Trophoblast cell (in vitro differentiated cells and primary cell): ENCODE measurements around the gene FGL2. TPM values are rescaled to one million over a fixed set of nuclear protein-coding genes. Genes with fewer than 3 reads are reported as not detected.

Experiments used
- DNase-seq, 2 donors: peaks; one replicate each; pipeline ENCODE4 v3.0.0-alpha.2; 2016
- H2AFZ ChIP-seq: 2 replicates; pipeline ENCODE4 v1.6.1; 2013; ENCODE audit warnings: low read length, moderate library complexity, mild to moderate bottlenecking; ENCODE audit not compliant: insufficient read depth, poor library complexity
- H2AK5ac ChIP-seq: 2 replicates; pipeline ENCODE4 v1.6.1; 2013; ENCODE audit warnings: mild to moderate bottlenecking, low read length
- H2BK120ac ChIP-seq: 2 replicates; pipeline ENCODE4 v1.6.1; 2013; ENCODE audit warnings: low read length, mild to moderate bottlenecking, moderate library complexity; ENCODE audit not compliant: insufficient read depth, poor library complexity
- H2BK12ac ChIP-seq: 2 replicates; pipeline ENCODE4 v1.6.1; 2013; ENCODE audit warnings: mild to moderate bottlenecking, low read length, moderate library complexity
- H2BK5ac ChIP-seq: 2 replicates; pipeline ENCODE4 v1.6.1; 2013; ENCODE audit warnings: low read length, low read depth, moderate library complexity, mild to moderate bottlenecking; ENCODE audit not compliant: poor library complexity
- H3K14ac ChIP-seq: 2 replicates; pipeline ENCODE4 v1.6.1; 2013; ENCODE audit warnings: mild to moderate bottlenecking, low read length
- H3K18ac ChIP-seq: 2 replicates; pipeline ENCODE4 v1.6.1; 2013; ENCODE audit warnings: mild to moderate bottlenecking, low read length
- H3K23ac ChIP-seq: 2 replicates; pipeline ENCODE4 v1.6.1; 2013; ENCODE audit warnings: low read length
- H3K27ac ChIP-seq: 2 replicates; pipeline ENCODE4 v1.5.1; 2013; ENCODE audit warnings: low read depth, mild to moderate bottlenecking, inconsistent platforms, low read length, moderate library complexity
- H3K27me3 ChIP-seq: 2 replicates; pipeline ENCODE4 v1.6.1; 2013; ENCODE audit warnings: inconsistent platforms, mild to moderate bottlenecking, low read length, moderate library complexity; ENCODE audit not compliant: insufficient read depth
- H3K36me3 ChIP-seq, 2 experiments: 1 replicate in 1 of 2; 2 replicates in 1 of 2; pipeline ENCODE4 v1.6.1; 2013; ENCODE audit warnings: low read length in 2 of 2, mild to moderate bottlenecking in 2 of 2, moderate library complexity in 1 of 2; ENCODE audit not compliant: insufficient read depth in 2 of 2, control insufficient read depth in 1 of 2
- H3K4ac ChIP-seq: 2 replicates; pipeline ENCODE4 v1.6.1; 2013; ENCODE audit warnings: low read depth, mild to moderate bottlenecking, low read length, moderate library complexity
- H3K4me1 ChIP-seq, 2 experiments: 1 replicate in 1 of 2; 2 replicates in 1 of 2; pipeline ENCODE4 v1.6.1; 2013; ENCODE audit warnings: low read length in 2 of 2, mild to moderate bottlenecking in 2 of 2, moderate library complexity in 1 of 2; ENCODE audit not compliant: insufficient read depth in 2 of 2, control insufficient read depth in 1 of 2
- H3K4me2 ChIP-seq: 2 replicates; pipeline ENCODE4 v1.6.1; 2013; ENCODE audit warnings: inconsistent platforms, mild to moderate bottlenecking, low read length, moderate library complexity
- H3K4me3 ChIP-seq: 2 replicates; pipeline ENCODE4 v1.5.1; 2013; ENCODE audit warnings: mild to moderate bottlenecking, low read depth, low read length, inconsistent platforms
- H3K79me1 ChIP-seq: one replicate; pipeline ENCODE4 v1.6.1; 2013; ENCODE audit warnings: low read length
- H3K79me2 ChIP-seq: 2 replicates; pipeline ENCODE4 v1.6.1; 2013; ENCODE audit warnings: low read length, mild to moderate bottlenecking; ENCODE audit not compliant: control insufficient read depth, insufficient read depth, poor library complexity
- H3K9ac ChIP-seq: 2 replicates; pipeline ENCODE4 v1.6.1; 2013; ENCODE audit warnings: mild to moderate bottlenecking, low read length
- H3K9me3 ChIP-seq: 2 replicates; pipeline ENCODE4 v1.6.1; 2013; ENCODE audit warnings: low read depth, mild to moderate bottlenecking, control low read depth, inconsistent platforms, low read length; ENCODE audit not compliant: insufficient read depth
- H4K12ac ChIP-seq: 2 replicates; pipeline ENCODE4 v1.6.1; 2013; ENCODE audit warnings: low read depth, mild to moderate bottlenecking, low read length, moderate library complexity
- H4K8ac ChIP-seq: 2 replicates; pipeline ENCODE4 v1.6.1; 2013; ENCODE audit warnings: low read depth, mild to moderate bottlenecking, low read length, moderate library complexity
- H4K91ac ChIP-seq: one replicate; pipeline ENCODE4 v1.6.1; 2013; ENCODE audit warnings: low read depth, mild to moderate bottlenecking, low read length, moderate library complexity
- WGBS: extraction: QIAGEN DNeasy Blood & Tissue Kit; methylation state at CpG from one replicate; pipeline ENCODE4 v1.1.7; 2013; ENCODE audit warnings: missing lambda C conversion rate; ENCODE audit not compliant: insufficient read length, insufficient coverage; ENCODE audit errors: extremely low coverage; 5-methylcytosine and 5-hydroxymethylcytosine counted together
- polyA plus RNA-seq: library from polyadenylated mRNA; stranded (reverse); fragments of 200-250 nt; gene quantifications from 2 replicates; pipeline ENCODE4 v1.2.3, GENCODE V29; 2013

FGL2 gene
- not detected in 2 replicates for polyA plus RNA-seq

DNA sequence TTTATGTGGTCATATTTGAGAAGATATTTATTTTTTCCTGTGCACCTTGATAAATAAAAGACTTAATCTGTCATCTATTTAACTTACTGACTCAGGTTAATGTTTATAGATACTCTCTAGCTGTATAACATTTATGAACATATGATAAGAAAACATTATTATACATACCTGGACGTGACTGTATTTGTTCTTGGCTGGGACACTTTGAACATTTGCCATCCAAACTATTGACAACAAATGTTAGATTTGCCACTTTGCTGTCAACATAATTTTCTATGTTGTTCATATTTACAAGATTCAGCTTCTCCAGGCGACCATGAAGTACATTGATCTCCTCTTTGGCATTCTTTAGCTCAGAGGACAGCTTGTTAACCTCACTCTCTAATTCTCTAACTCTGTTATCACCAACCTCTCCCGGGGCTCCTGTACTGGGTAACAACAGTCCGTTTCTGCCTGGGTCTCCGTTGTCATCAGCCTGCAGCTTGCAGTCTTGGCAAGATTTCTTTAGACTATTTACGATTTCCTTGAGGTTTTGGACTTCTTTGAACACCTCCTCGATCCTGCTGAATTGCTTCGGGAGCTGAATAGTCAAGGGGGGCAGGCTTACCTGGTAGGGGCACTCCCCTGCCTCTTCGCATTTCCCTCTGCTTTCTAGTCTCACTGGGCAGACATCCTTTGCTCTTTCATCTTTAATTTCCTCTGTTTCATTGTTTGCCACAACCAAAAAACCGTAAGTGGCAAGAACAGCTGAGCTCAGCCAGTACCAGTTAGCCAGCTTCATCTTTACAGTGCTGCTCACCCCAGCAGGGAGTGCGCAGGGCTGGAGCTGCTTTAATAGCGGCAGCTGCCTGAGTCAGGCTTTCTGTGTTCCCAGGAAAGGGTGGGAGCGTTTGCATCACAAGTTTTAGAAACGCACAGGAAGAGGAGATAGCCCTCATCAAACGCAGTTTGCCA lies at the start of gene FGL2:
Gene FGL2 (minus strand): TSS at position 807 of the 954 bp plus-strand sequence. CDS start 26 bp downstream, at position 781.
- Histone ChIP-seq H3K9ac (no peak within 1 kb of the TSS), H3K18ac (no peak within 1 kb of the TSS), H3K23ac (no peak within 1 kb of the TSS), H3K79me1 (no peaks in the 10 kb centered on the region), H4K8ac (no peak within 1 kb of the TSS), H3K27me3 (no peaks in the 10 kb centered on the region), H3K9me3 (no peaks in the 10 kb centered on the region), H2BK120ac (no peak within 1 kb of the TSS), H2BK5ac (no peak within 1 kb of the TSS), H3K27ac (no peak within 1 kb of the TSS), H3K36me3 (no peaks in the 10 kb centered on the region), H3K14ac (no peak within 1 kb of the TSS), H2BK12ac (no peak within 1 kb of the TSS), H2AK5ac (no peak within 1 kb of the TSS), H4K91ac (no peak within 1 kb of the TSS), H3K4me3 (no peak within 1 kb of the TSS), H2AFZ (no peak within 1 kb of the TSS), H3K79me2 (no peaks in the 10 kb centered on the region), H3K4ac (no peak within 1 kb of the TSS), H3K4me1 (no peaks in the 10 kb centered on the region), H4K12ac (no peak within 1 kb of the TSS), H3K4me2 (no peak within 1 kb of the TSS)
- no peak for DNase-seq
- WGBS = no CpG with 5 or more reads among the region's 15 CpGs

DNA sequence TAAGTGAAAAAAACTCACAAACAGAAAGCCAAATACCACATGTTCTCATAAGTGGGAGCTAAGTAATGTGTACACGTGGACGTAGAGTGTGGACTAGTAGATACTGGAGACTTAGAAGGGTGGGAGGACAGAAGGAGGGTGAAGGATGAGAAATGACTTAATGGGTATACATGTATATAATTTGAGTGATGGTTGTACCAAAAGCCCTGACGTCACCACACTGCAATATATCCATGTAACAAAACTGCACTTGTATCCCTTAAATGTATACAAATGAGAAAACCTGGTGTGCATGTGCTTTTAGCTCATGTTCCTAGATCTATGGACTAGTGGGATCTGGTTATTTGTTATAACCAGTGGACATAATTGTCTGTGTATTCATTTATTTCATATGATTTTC lies 48.5 kb upstream of the FGL2 start:
- Histone ChIP-seq H4K91ac (no peak overlapping the region), H3K23ac (no peak overlapping the region), H3K9ac (no peak overlapping the region), H3K4ac (no peak overlapping the region), H4K12ac (no peak overlapping the region), H2BK120ac (no peak overlapping the region), H3K36me3 (no peaks in the 10 kb centered on the region), H4K8ac (no peak overlapping the region), H3K27me3 (no peaks in the 10 kb centered on the region), H3K4me2 (no peak overlapping the region), H3K79me1 (no peaks in the 10 kb centered on the region), H2BK5ac (no peak overlapping the region), H3K18ac (no peak overlapping the region), H2AK5ac (no peak overlapping the region), H3K4me1 (no peaks in the 10 kb centered on the region), H2BK12ac (no peak overlapping the region), H3K79me2 (no peaks in the 10 kb centered on the region), H2AFZ (no peak overlapping the region), H3K14ac (no peak overlapping the region), H3K4me3 (no peak overlapping the region), H3K27ac (no peak overlapping the region), H3K9me3 (no peaks in the 10 kb centered on the region)
- DNase-seq = no peak
- WGBS = no CpG with 5 or more reads among the region's 3 CpGs

GRCh38 chr7:77247206-77247850 lies 47.7 kb upstream of the FGL2 start:
- Histone ChIP-seq H4K8ac (no peak overlapping the region), H2BK120ac (no peak overlapping the region), H2AK5ac (no peak overlapping the region), H4K12ac (no peak overlapping the region), H2BK5ac (no peak overlapping the region), H3K14ac (no peak overlapping the region), H2BK12ac (no peak overlapping the region), H3K27me3 (no peaks in the 10 kb centered on the region), H3K9ac (no peak overlapping the region), H3K79me2 (no peaks in the 10 kb centered on the region), H3K79me1 (no peaks in the 10 kb centered on the region), H3K4ac (no peak overlapping the region), H2AFZ (no peak overlapping the region), H4K91ac (no peak overlapping the region), H3K18ac (no peak overlapping the region), H3K4me3 (no peak overlapping the region), H3K4me2 (no peak overlapping the region), H3K4me1 (no peaks in the 10 kb centered on the region), H3K23ac (no peak overlapping the region), H3K27ac (no peak overlapping the region), H3K36me3 (no peaks in the 10 kb centered on the region), H3K9me3 (no peaks in the 10 kb centered on the region)
- no CpG with 5 or more reads among the region's 3 CpGs for WGBS
- DNase-seq = peak; percentile 58 to 86

DNA sequence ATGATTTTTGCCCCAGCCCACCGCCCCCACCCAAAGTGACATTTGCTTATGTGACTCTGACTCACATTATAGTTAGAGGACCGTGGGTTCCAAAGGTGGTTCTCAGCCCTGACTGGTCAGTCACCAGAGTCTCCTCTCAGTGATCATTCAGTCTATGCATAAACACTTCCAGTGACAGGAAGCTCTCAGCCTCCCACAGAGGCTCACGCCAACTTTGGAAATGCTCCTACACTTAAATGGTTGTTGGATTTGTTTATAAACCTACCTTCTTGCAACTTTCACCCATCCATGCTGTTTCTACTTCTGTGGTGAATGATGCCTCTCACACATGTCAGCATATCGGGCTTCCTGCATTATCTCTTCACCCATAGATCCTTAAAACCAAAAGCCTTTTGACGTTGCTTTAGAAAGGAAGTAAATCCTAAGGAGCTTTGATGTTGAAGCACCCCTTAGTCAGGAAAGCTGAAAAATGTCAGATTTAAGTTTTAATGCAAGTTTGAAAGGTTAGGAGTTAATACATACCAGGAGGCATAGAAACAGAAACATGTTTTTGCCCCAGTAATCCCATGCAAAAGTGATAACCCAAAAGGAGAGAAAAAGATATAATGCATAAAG lies 46.5 kb upstream of the FGL2 start:
- no peak for DNase-seq
- no peak overlapping the region for H3K27ac ChIP-seq
- H3K27me3 ChIP-seq = no peaks in the 10 kb centered on the region
- no peaks in the 10 kb centered on the region for H3K9me3 ChIP-seq
- no peaks in the 10 kb centered on the region for H3K4me1 ChIP-seq
- H3K36me3 ChIP-seq = no peaks in the 10 kb centered on the region
- H3K9ac ChIP-seq = no peak overlapping the region
- no CpG with 5 or more reads among the region's 5 CpGs for WGBS
- no peak overlapping the region for H3K14ac ChIP-seq
- H3K4ac ChIP-seq = no peak overlapping the region
- no peaks in the 10 kb centered on the region for H3K79me1 ChIP-seq
- no peak overlapping the region for H4K12ac ChIP-seq
- H3K4me2 ChIP-seq = no peak overlapping the region
- H3K18ac ChIP-seq = no peak overlapping the region
- no peaks in the 10 kb centered on the region for H3K79me2 ChIP-seq
- no peak overlapping the region for H4K91ac ChIP-seq
- H2BK120ac ChIP-seq = no peak overlapping the region
- no peak overlapping the region for H2BK12ac ChIP-seq
- H2BK5ac ChIP-seq = no peak overlapping the region
- no peak overlapping the region for H4K8ac ChIP-seq
- H2AK5ac ChIP-seq = no peak overlapping the region
- H3K23ac ChIP-seq = no peak overlapping the region
- H3K4me3 ChIP-seq = no peak overlapping the region
- no peak overlapping the region for H2AFZ ChIP-seq
